HG03045 (cell line): ENCODE measurements around the gene CALY.
"Not testable (repeated sequence)": the region's sequence is repeated elsewhere in the genome, so short reads cannot be mapped to it uniquely, and the experiment has no call there.

Experiments
- ATAC-seq: cut with Tn5 transposase; IDR thresholded peaks from one replicate; pipeline ENCODE4 v1.9.1; 2021; ENCODE audit warnings: mild to moderate bottlenecking, moderate library complexity; ENCODE audit not compliant: unreplicated experiment

Gene CALY

DNA sequence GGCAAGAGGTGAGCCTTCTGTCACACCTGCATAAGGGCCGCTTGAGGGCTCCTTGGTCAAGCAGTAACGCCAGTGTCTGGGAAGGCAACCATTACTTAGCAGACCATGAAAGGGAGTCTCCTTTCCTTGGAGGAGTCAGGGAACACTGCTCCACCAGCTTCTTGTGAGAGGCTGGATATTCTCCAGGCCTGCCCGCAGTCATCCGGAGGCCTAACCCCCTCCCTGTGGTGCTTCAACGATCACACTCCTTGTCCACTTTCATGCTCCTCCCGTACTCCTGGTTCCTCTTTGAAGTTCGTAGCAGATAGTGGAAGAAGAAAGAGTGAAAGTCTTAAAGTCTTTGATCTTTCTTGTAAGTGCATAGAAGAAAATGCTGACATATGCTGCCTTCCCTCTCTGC, 30.8 kb upstream of the CALY start:
- not testable (repeated sequence) for ATAC-seq

DNA sequence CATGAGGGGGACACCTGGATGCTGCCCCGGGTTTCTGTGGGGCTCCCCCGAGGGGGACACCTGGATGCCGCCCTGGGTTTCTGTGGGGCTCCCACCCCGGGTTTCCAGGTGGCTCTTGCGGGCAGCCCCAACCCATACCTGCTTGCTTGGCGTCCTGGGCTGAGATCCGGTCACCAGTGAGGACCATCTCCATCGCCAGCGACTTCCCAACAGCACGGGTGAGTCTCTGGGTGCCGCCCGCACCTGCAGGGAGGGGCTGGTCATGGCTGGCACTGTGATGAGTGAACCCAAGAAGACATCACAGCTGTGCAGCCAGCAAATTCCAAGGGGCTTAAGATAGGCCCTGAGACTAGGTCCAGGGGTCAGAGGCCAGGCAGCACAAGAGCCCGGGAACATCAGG, 30.1 kb upstream of the CALY start:
- no peak for ATAC-seq

DNA sequence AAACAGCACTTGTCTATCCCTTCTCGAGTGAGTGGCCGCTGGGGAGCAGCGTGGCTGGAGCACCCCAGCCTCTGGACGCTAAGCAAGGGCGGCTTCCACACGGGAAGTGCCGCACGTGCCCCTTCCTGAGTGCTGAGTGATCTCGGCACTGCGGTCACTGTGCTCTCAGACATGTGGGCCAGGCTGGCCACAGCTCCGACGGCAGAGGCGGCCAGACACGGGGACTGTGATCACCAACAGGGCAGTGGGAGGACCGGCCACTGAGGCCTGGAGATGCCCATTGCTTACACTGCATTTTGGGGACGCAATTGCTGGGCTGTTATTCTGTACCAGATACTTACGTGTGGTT, 29.4 kb upstream of the CALY start:
- ATAC-seq = no peak

DNA sequence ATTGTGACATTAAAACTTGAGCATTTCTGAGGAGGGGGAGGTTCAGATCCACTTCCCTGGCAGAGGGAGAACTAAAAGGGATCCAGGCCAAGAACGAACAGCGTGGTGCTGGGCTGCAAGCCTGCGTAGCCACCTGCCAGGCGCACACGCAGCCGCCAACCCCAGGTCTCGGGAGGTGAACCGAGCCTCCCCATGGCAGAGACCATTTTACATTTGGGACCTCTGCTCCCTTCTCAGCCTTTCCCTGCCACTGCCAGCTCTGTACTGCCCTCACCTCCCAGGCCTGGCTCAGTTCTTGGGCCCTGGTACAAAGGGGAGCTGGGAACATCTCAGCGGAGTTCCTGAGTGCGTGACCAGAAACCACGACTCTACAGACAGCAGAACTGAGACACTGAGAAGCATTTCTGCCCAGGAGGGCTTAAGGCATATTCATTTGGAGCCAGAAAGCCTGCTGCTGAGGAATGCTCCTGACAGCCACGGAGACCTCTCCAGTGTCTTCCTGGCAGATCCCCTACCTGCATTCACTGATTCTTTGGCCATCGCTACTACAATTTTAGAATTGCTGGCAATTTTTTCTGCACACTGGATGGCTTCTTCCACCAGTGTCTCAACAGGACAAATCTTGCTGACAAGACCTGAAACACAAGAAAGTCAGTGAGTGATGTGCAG, 28.9 kb upstream of the CALY start:
- no peak for ATAC-seq

DNA sequence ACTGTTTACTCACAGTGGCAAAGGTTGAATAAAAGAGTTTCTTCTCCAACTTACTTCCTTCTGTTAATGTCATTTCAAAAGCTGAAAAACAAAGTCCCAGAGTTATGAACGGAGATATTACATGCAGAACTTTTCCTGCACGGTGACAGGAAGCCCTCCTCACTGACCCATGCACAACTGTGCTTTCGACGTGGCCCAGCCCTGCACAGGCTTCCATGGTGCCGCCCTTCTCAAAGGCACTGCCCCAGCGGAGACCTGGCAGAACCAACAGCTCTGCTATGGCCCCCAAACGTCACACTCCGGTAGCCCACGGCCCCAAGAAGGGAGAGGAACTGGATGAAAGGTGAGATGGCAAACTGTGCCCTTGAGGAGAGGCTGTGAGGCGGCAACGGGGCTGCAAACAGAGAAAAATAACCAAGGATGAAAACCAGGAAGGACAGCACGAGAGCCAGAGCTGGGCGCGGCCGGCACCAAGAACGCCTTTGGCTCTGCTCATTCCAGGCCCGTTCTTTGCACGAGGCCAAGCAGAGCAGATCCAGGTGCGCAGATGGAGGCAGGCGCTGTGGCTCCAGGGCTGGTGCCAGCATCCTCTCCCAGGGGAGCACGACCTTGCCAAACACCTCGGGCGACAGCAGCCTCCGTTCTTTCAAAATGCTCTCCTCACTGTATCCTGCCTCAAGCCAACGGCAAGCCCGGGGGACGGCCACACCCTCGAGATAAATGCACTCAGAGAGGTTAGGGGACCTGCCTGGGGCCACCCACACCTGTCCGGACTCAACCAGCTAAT, 28.1 kb upstream of the CALY start:
- no peak for ATAC-seq

DNA sequence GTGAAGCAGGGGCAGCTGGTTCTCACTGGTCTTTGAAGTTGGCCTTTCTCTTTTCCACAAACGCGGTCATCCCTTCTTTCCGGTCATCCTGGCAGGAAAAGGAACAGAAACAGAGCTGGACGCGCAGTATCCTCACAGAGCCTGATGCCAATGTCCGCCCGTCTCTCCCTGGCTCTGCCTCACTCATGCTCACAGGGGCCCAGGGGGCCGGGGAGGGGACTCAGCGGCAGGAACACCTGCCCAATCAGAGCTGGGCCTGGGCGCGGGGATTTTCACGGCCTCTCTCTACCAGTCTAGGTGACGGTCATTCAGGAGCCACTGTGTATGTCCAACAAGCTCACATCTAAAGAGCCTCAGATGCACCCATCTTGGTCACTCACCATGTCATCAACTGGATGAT, 26.1 kb upstream of the CALY start:
- ATAC-seq = no peak

DNA sequence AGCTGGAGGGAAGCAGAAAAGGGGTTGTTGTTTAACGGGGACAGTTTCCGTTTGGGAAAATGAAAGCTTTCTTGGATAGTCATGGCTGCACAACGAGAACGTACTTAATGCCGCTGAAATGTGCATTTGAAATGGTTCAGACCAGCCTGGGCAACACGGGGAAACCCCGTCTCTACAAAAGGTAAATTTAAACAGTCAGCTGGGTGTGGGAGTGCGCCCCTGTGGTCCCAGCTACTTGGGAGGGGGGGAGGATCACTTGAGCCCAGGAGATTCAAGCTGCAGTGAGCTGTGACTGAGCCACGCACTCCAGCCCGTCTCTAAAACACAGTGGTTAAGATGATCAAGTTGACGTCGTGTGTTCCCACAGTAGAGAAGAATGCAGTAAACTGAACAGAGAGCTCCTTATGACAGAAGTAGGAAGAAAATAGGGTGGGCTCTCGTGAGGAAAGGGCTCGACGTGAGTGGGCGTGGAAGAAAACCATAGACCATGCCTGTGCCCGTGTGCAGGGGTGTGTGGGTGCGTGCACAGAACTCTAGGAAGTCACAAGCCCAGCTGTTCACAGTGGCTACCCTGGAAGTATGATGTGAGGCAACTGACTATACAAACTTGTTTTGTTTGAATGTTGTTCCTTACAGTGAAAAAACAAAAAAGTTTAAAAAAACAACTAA, 25.2 kb upstream of the CALY start:
- no peak for ATAC-seq

DNA sequence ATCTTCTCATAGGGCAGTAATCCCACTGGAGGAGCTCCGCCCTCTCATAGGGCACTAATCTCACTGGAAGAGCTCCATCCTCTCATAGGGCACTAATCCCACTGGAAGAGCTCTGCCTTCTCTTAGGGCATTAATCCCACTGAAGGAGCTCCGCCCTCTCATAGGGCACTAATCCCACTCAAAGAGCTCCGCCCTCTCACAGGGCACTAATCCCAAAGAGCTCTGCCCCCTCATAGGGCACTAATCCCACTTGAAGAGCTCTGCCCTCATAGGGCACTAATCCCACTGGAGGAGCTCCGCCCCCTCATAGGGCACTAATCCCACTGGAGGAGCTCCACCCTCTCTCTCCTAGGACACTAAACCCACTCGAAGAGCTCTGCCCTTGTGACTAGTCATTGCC, 24.5 kb upstream of the CALY start:
- ATAC-seq = no peak

DNA sequence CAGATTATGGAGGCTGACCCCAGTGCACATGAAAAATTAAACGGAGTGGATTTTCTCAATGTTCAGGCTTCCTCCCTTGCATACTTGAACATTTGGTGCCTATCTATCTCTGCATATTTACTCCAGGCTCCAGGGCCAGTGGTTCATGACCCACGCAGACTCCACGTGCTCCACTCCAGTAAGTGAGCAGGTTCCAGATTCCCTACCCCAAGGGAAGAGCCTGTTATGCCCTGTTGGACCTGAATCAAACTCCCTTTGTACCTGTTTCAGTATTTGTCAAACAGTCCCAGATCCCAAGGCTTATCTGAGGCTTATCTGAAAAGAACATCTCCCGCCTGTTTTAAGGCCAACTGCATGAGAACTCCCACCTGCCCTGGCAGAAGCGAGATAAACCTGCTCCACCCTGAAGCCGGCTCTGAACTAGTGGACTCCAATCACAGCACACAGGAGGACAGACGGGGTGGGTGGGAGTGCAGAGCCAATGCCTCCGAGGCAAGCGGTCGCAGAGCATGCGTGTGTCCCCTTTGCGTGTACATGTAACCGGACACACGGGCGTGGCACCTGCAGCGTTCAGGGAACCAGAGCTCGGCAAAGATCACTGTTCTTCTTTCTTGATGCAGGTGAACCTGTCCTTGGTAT, 23.4 kb upstream of the CALY start:
- ATAC-seq = no peak

DNA sequence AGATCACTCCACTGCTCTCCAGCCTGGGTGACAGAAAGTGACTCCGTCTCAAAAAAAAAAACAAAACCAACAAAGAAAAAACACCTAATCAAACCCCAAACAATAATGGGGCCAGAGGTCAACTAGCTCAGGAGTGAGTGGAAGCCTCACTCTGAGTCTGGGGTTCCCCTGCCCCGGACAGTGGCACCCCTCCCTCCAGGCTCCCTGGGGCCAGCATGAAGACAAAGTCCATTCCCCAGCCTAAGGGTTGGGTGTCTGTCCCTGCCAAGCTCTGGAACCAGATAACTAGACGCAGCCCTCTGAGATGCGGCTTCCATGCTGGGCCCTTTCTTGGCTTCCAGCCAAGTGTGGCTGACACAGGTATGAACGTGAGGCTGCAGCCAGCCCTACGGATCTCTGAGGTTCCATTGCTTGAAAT, 22.9 kb upstream of the CALY start:
- no peak for ATAC-seq

DNA sequence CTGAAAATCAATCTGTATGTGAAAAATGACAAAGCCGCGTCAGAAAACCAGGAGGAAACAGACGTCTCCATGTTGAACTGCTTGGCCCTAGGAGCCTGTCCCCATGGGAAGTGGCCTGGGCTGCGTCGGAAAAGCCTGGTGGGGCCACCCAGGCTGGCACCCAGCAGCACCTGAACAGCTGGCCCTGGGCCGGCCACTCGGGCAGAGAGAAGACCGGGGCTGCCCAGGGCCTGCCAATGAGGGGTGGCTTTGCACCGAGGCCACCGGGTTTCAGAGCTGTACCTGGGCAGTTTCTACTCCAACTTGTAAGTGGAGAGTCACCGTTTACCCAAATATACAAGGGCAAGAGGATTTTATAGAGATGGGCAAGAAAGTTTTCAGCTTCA, 22.2 kb upstream of the CALY start:
- no peak for ATAC-seq

DNA sequence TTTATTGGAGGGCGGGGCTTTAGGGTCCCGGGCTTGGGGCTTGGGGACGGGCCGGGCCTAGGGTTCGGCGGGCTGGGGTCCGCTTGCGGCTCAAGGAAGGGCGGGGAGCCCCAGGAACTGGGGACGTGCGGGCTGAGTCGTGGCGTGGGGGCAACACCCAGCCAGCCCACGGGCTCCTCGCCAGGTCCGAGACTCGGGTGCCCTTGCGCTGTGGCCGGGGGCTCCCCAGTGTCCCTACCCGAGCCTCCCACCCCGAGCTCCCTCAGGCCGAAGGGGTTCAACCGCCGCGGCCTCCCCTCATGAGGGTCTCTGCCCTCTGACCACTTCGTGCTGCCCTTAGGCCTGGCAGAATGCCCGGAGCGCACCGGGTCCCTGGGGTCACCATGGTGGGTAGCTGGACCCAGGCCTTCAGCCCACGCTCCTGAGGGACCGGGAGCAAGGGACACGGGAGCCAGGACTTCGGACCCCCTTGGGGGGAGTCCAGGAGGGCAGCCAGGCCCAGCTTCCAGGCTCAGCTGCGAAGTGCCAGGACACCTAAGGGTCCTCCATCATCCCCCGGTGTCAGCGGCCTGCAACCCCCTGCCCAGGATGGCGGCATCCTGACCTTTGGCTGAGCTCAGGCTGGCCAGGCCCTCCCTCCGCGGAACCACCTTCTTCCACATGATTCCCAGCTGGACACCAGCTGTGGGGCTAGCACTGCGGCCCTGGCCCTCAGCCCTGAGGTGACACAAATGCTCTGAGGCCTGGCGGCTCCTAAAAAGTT, 21.6 kb upstream of the CALY start:
- ATAC-seq = no peak

DNA sequence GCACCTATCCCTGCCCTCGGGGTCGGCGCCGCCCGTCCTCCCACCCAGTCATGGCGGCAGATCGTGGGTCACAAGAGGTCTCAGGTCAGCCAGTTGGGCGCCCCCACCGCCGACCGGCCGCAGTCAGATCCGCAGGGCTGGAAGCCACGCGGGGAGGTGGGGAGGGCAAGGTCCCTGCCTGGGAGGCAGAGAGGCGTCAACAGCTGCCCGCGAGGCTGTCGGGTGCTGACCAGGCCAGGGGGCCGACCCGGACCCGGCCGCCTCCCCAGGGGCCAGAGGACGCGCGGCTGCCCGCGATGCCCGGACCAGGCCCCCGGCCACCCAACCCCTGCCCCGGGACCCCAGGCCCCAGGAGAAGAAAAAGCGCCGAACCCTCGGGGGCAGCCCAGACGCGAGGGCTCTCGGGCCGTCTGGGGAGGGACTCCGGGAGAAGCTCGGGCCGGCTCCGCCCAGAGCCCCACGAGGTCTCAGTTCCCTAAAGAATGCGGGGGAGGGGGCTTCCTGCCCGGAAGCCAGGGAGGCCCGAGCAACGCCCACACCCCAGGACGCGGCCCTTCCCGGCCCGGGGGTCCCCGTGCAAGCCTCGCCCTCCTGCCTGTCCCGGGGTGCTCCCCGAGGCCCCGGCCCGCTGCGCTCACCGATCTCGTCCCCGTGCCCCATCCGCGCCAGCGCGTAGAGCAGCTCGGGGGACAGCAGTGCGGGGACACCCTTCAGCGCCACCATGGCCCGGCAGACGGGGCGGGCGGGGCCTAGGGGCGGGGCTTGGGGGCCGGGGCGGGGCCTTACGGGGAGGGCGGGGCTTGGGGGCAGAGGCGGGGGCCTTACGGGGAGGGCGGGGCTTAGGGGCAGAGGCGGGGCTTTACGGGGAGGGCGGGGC, 20.8 kb upstream of the CALY start, which contains the start of gene FUOM:
Gene FUOM, minus strand, starts transcription at position 735 of the 877 bp plus-strand sequence. Its CDS starts 12 bp downstream, at position 723.
- peak; percentile 59 for ATAC-seq

DNA sequence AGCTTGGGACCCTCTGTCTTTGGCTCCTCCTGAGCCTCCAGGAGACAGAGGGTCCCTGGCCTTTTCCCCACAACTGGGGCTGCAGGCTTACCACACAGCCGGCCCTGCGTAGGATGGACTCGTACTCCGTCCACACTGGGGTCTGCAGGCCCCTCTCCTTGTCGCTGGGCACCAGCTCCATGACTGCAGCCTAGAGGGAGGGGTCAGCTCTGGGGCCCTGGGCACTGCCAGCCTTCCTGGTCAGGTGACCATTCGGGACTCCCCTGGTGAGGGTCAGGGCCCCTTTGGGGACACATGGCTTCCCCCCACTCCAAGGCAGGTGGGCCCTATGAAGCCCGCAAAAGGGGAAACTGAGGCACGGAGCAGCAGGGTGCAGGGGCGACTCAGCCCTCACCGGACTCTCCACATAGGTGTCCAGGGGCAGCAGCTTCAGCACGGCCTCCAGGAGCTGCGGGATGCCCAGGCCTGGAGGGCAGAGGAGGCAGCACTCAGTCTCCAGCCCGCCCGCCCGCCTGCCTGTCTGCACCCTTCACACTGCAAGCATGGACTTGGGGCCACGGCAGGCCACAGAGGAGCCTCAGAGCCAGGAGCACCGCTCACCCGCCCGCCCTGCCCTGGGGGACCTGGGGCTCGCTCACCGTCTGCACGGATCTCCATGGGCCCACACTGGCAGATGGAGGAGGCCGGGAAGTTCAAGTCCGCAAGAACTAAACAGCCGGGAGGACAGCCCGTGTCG, 20.0 kb upstream of the CALY start:
- no peak for ATAC-seq

DNA sequence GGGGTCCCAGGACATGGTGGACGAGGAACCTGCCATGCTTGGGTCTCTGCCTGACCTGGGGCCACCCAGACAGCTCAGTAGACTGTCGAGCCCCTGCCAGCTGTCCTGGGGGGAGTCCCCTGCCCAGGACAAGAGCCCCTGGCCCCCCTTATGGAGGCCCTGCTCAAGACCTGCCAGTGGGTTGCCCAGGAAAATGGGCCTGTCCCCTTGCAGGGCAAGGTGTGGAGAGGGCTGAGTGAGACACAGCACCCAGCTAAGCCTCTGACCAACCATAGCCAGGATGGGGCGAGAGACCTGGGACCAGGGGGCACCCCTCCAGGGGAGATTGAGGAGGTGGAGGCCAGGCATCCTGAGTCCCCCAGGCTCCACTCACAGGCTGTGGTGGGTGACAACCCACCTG, 19.3 kb upstream of the CALY start:
- no peak for ATAC-seq

DNA sequence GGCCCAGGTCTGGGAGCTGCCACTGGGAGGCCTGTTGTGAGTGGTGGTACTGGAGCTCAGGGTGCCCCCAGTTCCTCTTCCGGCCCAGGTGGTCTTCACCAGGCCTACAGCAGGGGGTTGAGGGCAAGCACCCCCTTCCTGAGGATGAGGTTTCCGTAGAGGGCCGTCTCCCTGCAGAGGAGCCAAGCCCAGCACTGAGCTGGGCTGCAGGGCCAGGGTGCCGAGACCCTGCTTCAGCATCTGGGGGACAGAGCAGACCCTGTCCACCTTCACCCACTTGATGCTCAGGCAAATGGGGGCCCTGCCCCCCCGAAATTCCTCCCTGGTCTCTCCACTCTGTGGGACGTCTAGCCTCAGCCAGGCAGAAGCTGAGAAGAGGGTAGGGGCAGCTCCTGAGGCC, 18.6 kb upstream of the CALY start:
- ATAC-seq = no peak

DNA sequence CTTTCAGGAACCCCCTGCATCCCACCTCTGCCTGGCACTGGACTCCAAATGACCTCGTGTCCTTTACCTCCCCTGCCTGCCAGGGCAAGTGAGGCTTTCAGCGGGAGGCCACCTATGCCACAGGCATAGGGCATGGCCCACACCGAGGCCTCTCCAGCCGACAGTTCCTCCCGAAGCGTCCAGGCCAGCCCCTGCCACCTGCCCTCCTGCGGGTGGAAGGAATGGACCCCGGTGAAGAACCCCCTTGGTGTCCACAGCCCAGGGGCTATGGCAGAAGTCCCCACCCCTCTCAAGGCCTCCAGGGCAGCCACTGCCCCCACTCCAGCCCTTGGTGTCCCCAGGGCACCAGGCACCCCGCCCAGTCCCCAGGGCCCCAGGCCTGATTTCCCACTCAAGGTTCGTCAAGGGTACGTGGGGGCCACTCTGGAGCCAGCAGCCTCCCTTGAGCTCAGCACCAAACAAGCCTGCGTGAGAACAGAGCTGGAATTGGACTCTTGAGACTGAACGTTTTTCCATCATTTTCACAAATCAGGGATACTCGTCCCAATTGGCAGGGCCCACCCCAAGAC, 18.1 kb upstream of the CALY start:
- no peak for ATAC-seq

DNA sequence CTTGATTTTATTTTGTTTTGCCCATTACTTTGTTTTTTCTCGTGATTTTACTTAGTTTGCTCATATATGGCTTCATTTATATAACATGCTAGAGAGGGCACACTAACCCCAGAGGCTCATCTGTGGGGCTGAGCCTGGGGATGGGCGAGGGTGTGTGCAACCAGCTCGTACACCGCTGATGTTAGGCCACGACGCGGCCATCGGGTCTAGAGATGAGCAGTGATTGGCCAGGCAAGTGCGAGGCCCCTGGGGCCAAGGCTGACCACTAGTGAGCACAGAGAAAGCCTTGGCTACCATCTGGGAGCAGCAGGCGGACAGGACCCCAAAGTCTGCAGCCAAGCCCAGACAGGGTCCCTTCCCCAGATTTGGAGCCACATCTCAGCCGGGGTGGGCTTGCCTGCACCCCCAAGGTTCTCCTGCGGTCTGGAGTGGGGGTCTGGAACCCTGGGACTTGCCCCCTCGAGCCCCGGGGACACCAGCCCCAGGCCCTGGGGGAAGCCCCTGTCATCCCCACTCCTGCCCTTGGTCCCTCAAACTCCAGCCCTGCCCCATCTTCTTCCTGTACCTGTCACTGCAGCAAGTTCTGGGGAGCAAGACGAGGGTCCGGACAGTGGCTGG, 17.4 kb upstream of the CALY start:
- ATAC-seq = no peak
